Measurements from ENCODE around the gene RBM12.

DNA sequence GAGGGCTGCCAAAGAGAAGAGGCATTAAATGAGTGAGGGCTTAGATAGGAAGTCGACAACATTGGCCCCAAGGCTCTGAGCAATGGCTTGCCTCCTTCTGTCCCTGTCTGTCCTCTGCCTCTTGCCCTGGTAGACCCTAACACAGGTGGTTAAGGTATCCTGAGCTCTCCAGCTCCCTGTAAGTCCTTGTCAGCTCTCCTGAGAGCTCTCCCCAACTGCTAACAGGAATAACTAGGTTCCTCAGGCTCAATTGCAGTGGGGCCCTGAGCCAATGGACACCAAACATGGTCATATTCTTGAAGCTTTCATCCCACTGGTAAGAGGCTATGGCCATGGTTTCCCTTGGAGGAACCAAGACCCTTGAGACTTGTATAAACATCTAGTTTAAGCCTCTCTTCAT is 5.0 kb upstream of the RBM12 start:
- TF ChIP-seq, protein P1, sequence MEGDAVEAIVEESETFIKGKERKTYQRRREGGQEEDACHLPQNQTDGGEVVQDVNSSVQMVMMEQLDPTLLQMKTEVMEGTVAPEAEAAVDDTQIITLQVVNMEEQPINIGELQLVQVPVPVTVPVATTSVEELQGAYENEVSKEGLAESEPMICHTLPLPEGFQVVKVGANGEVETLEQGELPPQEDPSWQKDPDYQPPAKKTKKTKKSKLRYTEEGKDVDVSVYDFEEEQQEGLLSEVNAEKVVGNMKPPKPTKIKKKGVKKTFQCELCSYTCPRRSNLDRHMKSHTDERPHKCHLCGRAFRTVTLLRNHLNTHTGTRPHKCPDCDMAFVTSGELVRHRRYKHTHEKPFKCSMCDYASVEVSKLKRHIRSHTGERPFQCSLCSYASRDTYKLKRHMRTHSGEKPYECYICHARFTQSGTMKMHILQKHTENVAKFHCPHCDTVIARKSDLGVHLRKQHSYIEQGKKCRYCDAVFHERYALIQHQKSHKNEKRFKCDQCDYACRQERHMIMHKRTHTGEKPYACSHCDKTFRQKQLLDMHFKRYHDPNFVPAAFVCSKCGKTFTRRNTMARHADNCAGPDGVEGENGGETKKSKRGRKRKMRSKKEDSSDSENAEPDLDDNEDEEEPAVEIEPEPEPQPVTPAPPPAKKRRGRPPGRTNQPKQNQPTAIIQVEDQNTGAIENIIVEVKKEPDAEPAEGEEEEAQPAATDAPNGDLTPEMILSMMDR (IDR thresholded peaks at IDR 0.05; ENCODE audit: low read depth, low read length, missing input control): no peak
- TF ChIP-seq GABPA (IDR thresholded peaks at IDR 0.05 in 1 of 2, conservative IDR thresholded peaks at IDR 0.05 in 1 of 2) (no peak), JUND (IDR thresholded peaks at IDR 0.05) (no peak), RXRA (IDR thresholded peaks at IDR 0.05) (no peak), TAF1 (conservative IDR thresholded peaks at IDR 0.05) (no peak), RAD21 (IDR thresholded peaks at IDR 0.05) (no peak), SP1 (IDR thresholded peaks at IDR 0.05) (no peak), FOXA1 (IDR thresholded peaks at IDR 0.05) (no peak)
- TF ChIP-seq, protein P2, sequence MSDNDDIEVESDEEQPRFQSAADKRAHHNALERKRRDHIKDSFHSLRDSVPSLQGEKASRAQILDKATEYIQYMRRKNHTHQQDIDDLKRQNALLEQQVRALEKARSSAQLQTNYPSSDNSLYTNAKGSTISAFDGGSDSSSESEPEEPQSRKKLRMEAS (IDR thresholded peaks at IDR 0.05): no peak
- TF ChIP-seq, protein P3, sequence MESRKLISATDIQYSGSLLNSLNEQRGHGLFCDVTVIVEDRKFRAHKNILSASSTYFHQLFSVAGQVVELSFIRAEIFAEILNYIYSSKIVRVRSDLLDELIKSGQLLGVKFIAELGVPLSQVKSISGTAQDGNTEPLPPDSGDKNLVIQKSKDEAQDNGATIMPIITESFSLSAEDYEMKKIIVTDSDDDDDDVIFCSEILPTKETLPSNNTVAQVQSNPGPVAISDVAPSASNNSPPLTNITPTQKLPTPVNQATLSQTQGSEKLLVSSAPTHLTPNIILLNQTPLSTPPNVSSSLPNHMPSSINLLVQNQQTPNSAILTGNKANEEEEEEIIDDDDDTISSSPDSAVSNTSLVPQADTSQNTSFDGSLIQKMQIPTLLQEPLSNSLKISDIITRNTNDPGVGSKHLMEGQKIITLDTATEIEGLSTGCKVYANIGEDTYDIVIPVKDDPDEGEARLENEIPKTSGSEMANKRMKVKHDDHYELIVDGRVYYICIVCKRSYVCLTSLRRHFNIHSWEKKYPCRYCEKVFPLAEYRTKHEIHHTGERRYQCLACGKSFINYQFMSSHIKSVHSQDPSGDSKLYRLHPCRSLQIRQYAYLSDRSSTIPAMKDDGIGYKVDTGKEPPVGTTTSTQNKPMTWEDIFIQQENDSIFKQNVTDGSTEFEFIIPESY (IDR thresholded peaks at IDR 0.05): no peak

All from liver (tissue), 3 donors.